ENCODE results near the gene ADAMTS17.

Gene ADAMTS17

GRCh38 chr15:100245855-100246254 lies 95.9 kb downstream of the ADAMTS17 start:
- DNase-seq, result no peak

GRCh38 chr15:100245487-100245820 lies 96.3 kb downstream of the ADAMTS17 start:
- no peak for DNase-seq

- DNase-seq, result no peak
Observed at GRCh38 chr15:100244796-100245486, 96.8 kb downstream of the ADAMTS17 start.

- no peak for DNase-seq
Observed at GRCh38 chr15:100242989-100243388, 98.8 kb downstream of the ADAMTS17 start.

- DNase-seq, result peak in 1 of 2 donors; percentile 44
Observed at GRCh38 chr15:100241572-100242482, 99.9 kb downstream of the ADAMTS17 start.

GRCh38 chr15:100236981-100237720 lies 104.6 kb downstream of the ADAMTS17 start:
- DNase-seq, result no peak

- no peak for DNase-seq
Observed at GRCh38 chr15:100235030-100235617, 106.7 kb downstream of the ADAMTS17 start.

- no peak for DNase-seq
Observed at GRCh38 chr15:100234158-100235029, 107.4 kb downstream of the ADAMTS17 start.

- DNase-seq, result no peak
Observed at GRCh38 chr15:100230784-100231183, 111.0 kb downstream of the ADAMTS17 start.

- no peak for DNase-seq
Observed at GRCh38 chr15:100229181-100230163, 112.3 kb downstream of the ADAMTS17 start.

GRCh38 chr15:100227781-100228180 lies 114.0 kb downstream of the ADAMTS17 start:
- DNase-seq, result no peak

- no peak for DNase-seq
Observed at GRCh38 chr15:100226107-100226506, 115.7 kb downstream of the ADAMTS17 start.

- DNase-seq, result no peak
Observed at GRCh38 chr15:100224206-100225185, 117.3 kb downstream of the ADAMTS17 start.

- no peak for DNase-seq
Observed at GRCh38 chr15:100222349-100222715, 119.4 kb downstream of the ADAMTS17 start.

- no peak for DNase-seq
Observed at GRCh38 chr15:100221471-100222348, 120.1 kb downstream of the ADAMTS17 start.

GRCh38 chr15:100220058-100220768 lies 121.6 kb downstream of the ADAMTS17 start:
- DNase-seq, result no peak

- DNase-seq, result no peak
Observed at GRCh38 chr15:100218434-100218833, 123.3 kb downstream of the ADAMTS17 start.

- DNase-seq, result no peak
Observed at GRCh38 chr15:100216182-100216581, 125.6 kb downstream of the ADAMTS17 start.

All from hippocampal formation (tissue), 2 donors.